Endothelial cell of umbilical vein (primary cell): Measurements from ENCODE around the gene VMP1. TPM values are rescaled to one million over a fixed set of nuclear protein-coding genes. Genes with fewer than 3 reads are reported as not detected.
A peak's percentile ranks its signal among the peaks of the same experiment; 100 is the strongest.

Source experiments
- BruUV-seq: library from RNA; stranded (reverse); fragments of 400-500 nt; replicated peaks from 2 replicates; lab custom pipeline; 2021; lab: Mats Ljungman, UMichigan
- CTCF ChIA-PET: fragments of 300-600, 350-600 bp; sonication (Branson Sonifier 250); formaldehyde crosslinking; loops from one replicate; lab custom pipeline; 2021; ENCODE audit warnings: antibody characterized with exemption, inconsistent platforms; lab: Charles Lee
- POLR2A ChIA-PET: fragments of 300-600, 350-600 bp; sonication (Branson Sonifier 250); formaldehyde crosslinking; loops from one replicate; lab custom pipeline; 2021; ENCODE audit warnings: antibody characterized with exemption, inconsistent platforms; lab: Charles Lee
- DNase-seq: peaks from one replicate; pipeline ENCODE4 v3.0.0-alpha.2; 2011; ENCODE audit warnings: low read depth, low spot score
- FAIRE-seq: peaks from 2 replicates; lab custom pipeline; 2011; peaks lifted over from hg19 to GRCh38; lab: Jason Lieb, UNC
- H2AFZ ChIP-seq: 2 replicates; pipeline ENCODE4 v1.6.0; 2012; ENCODE audit warnings: low read depth, low read length, control low read depth, inconsistent platforms
- H3K27ac ChIP-seq: 2 replicates; pipeline ENCODE4 v1.5.1; 2011; ENCODE audit warnings: low read depth, mild to moderate bottlenecking, control low read depth, low read length, moderate library complexity; ENCODE audit not compliant: insufficient read depth
- H3K27me3 ChIP-seq, 2 experiments: 2 replicates each; pipeline versions ENCODE4 v1.6.0 to v1.6.1; 2011; ENCODE audit warnings: low read length in 2 of 2, mixed read lengths in 1 of 2; ENCODE audit not compliant: control insufficient read depth in 2 of 2, insufficient read depth in 2 of 2
- H3K36me3 ChIP-seq, 2 experiments: 2 replicates in 1 of 2; 3 replicates in 1 of 2; pipeline ENCODE4 v1.5.1; 2011; ENCODE audit warnings: low read length in 2 of 2, mild to moderate bottlenecking in 1 of 2, moderate library complexity in 1 of 2; ENCODE audit not compliant: control insufficient read depth in 2 of 2, insufficient read depth in 2 of 2; ENCODE audit errors: extremely low read depth in 1 of 2
- H3K4me1 ChIP-seq: 3 replicates; pipeline ENCODE4 v1.5.1; 2011; ENCODE audit warnings: mild to moderate bottlenecking, low read length; ENCODE audit not compliant: control insufficient read depth, insufficient read depth; ENCODE audit errors: extremely low read depth
- H3K4me2 ChIP-seq: 2 replicates; pipeline ENCODE4 v1.6.1; 2011; ENCODE audit warnings: low read length, control low read depth, mixed read lengths; ENCODE audit not compliant: insufficient read depth
- H3K4me3 ChIP-seq, 3 experiments: fragments of 200-600 bp in 1 of 3; sonication (generic), shearing (Covaris generic) in 1 of 3; replicated peaks in 1 of 3; 2 replicates each; pipeline ENCODE4 v1.5.1; 2011 to 2016; ENCODE audit warnings: control low read depth in 3 of 3, low read length in 3 of 3, mild to moderate bottlenecking in 2 of 3, inconsistent platforms in 1 of 3, low read depth in 1 of 3, moderate library complexity in 1 of 3; ENCODE audit not compliant: insufficient read depth in 1 of 3
- H3K79me2 ChIP-seq: 2 replicates; pipeline ENCODE4 v1.6.0; 2012; ENCODE audit warnings: low read length, inconsistent platforms; ENCODE audit not compliant: control insufficient read depth, insufficient read depth
- H3K9ac ChIP-seq: replicated peaks from 2 replicates; pipeline ENCODE3; 2011; ENCODE audit warnings: low read length, control low read depth; ENCODE audit not compliant: insufficient read depth; ENCODE audit errors: extremely low read depth
- H3K9me1 ChIP-seq: replicated peaks from 3 replicates; pipeline ENCODE4 v1.6.0; 2011; ENCODE audit warnings: mild to moderate bottlenecking, low read length; ENCODE audit not compliant: control insufficient read depth, insufficient read depth; ENCODE audit errors: extremely low read depth
- H3K9me3 ChIP-seq: replicated peaks from 2 replicates; pipeline ENCODE4 v1.5.1; 2012; ENCODE audit warnings: low read length, inconsistent platforms; ENCODE audit not compliant: control insufficient read depth, insufficient read depth
- H4K20me1 ChIP-seq: replicated peaks from 2 replicates; pipeline ENCODE3; 2011; ENCODE audit warnings: mild to moderate bottlenecking, low read length; ENCODE audit not compliant: control insufficient read depth, insufficient read depth; ENCODE audit errors: extremely low read depth
- FOS ChIP-seq: IDR thresholded peaks from 2 replicates; pipeline ENCODE4 v1.6.1; 2011; ENCODE audit warnings: mild to moderate bottlenecking, low read length, moderate library complexity, borderline replicate concordance; ENCODE audit not compliant: insufficient read depth
- POLR2A ChIP-seq: IDR thresholded peaks from 2 replicates; pipeline ENCODE4 v1.6.1; 2012; ENCODE audit warnings: low read depth, mild to moderate bottlenecking, control low read depth, low read length
- dilution Hi-C: fragments of 300-500 bp; cut with MboI; formaldehyde crosslinking; loops from one replicate; pipeline ENCODE4 v1.15.0; 2019; ENCODE audit warnings: low sequenced_read_pairs; ENCODE audit not compliant: extremely low pct_ligation_motif_present
- intact Hi-C: fragments of 100-400 bp; cut with micrococcal nuclease; formaldehyde crosslinking; loops from one replicate; pipeline ENCODE4 v1.10.0; 2022
- polyA plus RNA-seq, 4 experiments: library from polyadenylated mRNA; depleted of rRNA in 3 of 4; stranded (reverse) in 3 of 4; unstranded in 1 of 4; fragments of >200 nt; gene quantifications; 2 replicates each; pipeline versions ENCODE4 v1.2.1 to v1.2.3, GENCODE V29; 2011 to 2012; ENCODE audit warnings: missing spikeins in 1 of 4
- total RNA-seq: library from RNA; stranded (reverse); gene quantifications from 2 replicates; pipeline ENCODE4 v1.2.3, GENCODE V29; 2021
- TF ChIP-seq, protein P1 (sequence below), 2 donors: IDR thresholded peaks; 1 replicate in 1 of 2; 2 replicates in 1 of 2; pipeline ENCODE4 v1.5.1; 2011; ENCODE audit warnings: low read length in 2 of 2, mild to moderate bottlenecking in 2 of 2, moderate library complexity in 2 of 2, control low read depth in 1 of 2, inconsistent platforms in 1 of 2, low read depth in 1 of 2; ENCODE audit not compliant: insufficient read depth in 1 of 2; ENCODE audit errors: extremely low read depth in 1 of 2

VMP1 gene
- total and polyA plus RNA-seq, 2 donors (not counting 3 experiments of a cell fraction or from before 2014, with no cell fraction given) = 138 to 270 TPM

DNA sequence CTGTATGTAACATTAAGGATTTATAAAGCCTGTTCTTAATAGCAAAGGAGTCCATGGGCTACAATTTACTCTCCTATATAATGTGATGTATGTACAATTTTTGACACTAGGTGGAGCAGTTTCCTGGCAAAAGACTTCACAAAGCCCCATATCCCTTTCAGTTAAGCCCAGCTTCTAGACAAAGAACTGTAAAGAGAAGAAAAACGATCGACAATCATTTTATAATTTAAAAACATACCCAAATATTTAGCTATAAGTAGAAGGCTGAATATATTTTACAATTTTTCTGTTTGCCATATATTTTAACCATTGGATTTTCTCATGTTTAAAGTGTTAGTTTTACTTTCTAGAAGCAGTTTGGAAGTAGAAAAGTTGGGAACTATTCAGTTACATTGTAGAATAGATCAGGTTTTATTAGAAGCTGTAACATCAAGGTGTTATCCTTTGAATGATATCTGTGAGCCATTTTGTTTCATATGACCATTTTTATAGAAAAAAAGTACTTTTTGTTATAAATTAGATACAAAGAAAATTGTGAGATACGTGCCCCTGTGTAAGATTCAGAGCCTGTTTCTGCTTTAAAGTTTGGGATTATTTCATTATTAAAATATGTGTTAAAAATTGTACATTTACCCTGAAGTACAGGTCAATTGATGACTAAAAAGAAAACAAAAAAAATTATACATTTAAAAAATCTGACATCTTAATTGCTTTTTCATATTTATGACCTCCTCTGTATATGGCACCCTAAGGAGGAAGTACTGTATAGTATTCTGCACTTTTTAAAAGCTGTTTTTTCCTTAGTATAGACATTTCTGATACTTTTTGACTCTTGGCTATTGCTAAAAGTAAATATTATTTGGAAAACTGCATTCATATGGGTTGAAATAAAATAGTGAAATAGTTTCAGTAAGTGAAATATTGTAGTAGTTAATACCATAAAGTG is 46.3 kb downstream of the VMP1 start:
- H3K4me1 ChIP-seq = peaks cover 52% of the 10 kb centered on the region
- FAIRE-seq (peak; percentile 73), DNase-seq (peak; percentile 95)
- H4K20me1 ChIP-seq = no peaks in the 10 kb centered on the region
- dilution Hi-C loops (no loop called here), intact Hi-C loops (loop anchor here (1.0 kb wide), 2 partner anchors 90 to 106 kb away; no protein-coding TSS in a partner anchor)
- no peaks in the 10 kb centered on the region for H3K9me3 ChIP-seq
- H3K27ac ChIP-seq = peak overlapping the region; percentile 100
- peak overlapping the region; percentile 95 for H3K4me2 ChIP-seq
- no peaks in the 10 kb centered on the region for H3K27me3 ChIP-seq
- H3K9ac ChIP-seq = peak overlapping the region; percentile 99
- no peaks in the 10 kb centered on the region for H3K36me3 ChIP-seq
- TF ChIP-seq, protein P1, sequence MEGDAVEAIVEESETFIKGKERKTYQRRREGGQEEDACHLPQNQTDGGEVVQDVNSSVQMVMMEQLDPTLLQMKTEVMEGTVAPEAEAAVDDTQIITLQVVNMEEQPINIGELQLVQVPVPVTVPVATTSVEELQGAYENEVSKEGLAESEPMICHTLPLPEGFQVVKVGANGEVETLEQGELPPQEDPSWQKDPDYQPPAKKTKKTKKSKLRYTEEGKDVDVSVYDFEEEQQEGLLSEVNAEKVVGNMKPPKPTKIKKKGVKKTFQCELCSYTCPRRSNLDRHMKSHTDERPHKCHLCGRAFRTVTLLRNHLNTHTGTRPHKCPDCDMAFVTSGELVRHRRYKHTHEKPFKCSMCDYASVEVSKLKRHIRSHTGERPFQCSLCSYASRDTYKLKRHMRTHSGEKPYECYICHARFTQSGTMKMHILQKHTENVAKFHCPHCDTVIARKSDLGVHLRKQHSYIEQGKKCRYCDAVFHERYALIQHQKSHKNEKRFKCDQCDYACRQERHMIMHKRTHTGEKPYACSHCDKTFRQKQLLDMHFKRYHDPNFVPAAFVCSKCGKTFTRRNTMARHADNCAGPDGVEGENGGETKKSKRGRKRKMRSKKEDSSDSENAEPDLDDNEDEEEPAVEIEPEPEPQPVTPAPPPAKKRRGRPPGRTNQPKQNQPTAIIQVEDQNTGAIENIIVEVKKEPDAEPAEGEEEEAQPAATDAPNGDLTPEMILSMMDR (IDR thresholded peaks at IDR 0.05; ENCODE audit: extremely low read depth in 1 of 2, insufficient read depth in 1 of 2, low read depth in 1 of 2, low read length in 2 of 2) = peak; percentile 47
- TF ChIP-seq FOS (no peak), POLR2A (peak; percentile 22)
- H3K79me2 ChIP-seq = peaks cover 22% of the 10 kb centered on the region
- CTCF ChIA-PET = interaction anchor here (0.6 to 5.1 kb wide), 21 partner anchors 9 to 160 kb away, joined by 3 to 110 read pairs (median 5); no protein-coding TSS in a partner anchor
- H3K4me3 ChIP-seq = peak overlapping the region in 1 of 3 experiments; percentile 48
- no peaks in the 10 kb centered on the region for H3K9me1 ChIP-seq
- no peak overlapping the region for H2AFZ ChIP-seq
- POLR2A ChIA-PET = interaction anchor here (0.8 to 4.8 kb wide), 11 partner anchors 9 to 105 kb away, joined by 3 to 224 read pairs (median 7); no protein-coding TSS in a partner anchor
- TSS peak; percentile 87 for BruUV-seq
